GM12892 (cell line): Measurements from ENCODE around the gene PLEKHH2.

Experiments used
- DNase-seq: peaks from one replicate; pipeline ENCODE4 v3.0.0; 2011; ENCODE audit not compliant: insufficient read length
- FAIRE-seq: peaks from 2 replicates; lab custom pipeline; 2011; peaks lifted over from hg19 to GRCh38; lab: Jason Lieb, UNC
- POLR2A ChIP-seq: IDR thresholded peaks from 2 replicates; pipeline ENCODE4 v1.6.1; 2011; ENCODE audit warnings: low read depth, low read length, control low read depth
- POLR2AphosphoS5 ChIP-seq: IDR thresholded peaks from 2 replicates; pipeline ENCODE4 v1.6.1; 2011; ENCODE audit warnings: low read depth, low read length, control low read depth
- TAF1 ChIP-seq: IDR thresholded peaks from 2 replicates; pipeline ENCODE4 v1.6.1; 2011; ENCODE audit warnings: low read depth, mild to moderate bottlenecking, control low read depth, low read length, borderline replicate concordance

Gene PLEKHH2

DNA sequence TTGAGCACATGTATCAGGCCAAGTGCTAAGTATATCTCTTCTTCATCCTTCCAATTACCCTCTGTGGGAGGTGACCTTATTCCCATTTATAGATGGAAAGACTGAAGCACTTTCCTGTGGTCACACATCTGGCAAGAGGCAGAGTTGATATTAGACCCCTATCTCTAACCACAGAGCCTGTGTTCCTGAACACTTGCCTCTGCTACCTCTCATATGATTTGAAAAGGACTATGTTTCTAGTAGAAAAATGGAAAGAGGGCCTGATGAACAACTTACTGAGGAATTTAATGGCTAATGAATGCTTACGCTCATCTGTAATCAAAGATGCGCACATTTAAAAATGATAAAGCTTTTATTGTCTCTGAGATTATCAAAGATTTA lies 90.6 kb downstream of the PLEKHH2 start:
- no peak for FAIRE-seq
- TF ChIP-seq POLR2AphosphoS5: no peak
- no peak for TF ChIP-seq POLR2A
- no peak for TF ChIP-seq TAF1
- no peak for DNase-seq

DNA sequence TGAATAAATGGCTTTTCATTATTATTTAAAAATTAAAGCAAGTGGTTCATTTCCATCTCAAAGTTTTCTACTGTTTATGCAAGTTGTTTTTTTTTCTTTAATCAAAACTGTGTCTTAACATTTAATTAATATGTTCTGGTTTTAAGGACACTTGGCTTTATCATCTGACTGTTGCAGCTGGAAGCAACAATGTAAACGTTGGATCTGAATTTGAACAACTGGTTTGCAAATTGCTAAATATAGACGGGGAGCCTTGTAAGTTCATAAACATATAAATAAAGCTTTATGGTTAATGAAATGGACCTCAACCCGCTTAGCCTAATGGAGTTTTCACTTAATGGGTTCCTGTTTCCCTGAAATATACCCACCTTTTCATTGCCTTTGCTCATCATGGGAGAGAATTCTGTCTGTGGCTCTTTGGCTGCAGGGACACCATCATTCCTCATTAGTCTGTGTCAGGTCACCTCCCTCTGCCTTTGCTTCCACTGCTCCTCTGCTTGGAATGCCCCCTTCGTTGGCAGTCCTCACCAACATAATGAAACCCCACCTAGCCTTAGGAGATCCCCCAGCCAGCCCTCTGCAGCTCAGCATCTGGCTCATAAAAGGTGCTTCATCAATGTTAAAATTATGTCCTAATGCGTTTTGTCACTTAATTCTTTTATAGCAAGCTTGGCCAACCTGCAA lies 92.6 kb downstream of the PLEKHH2 start:
- DNase-seq (no peak), FAIRE-seq (no peak)
- TF ChIP-seq POLR2A (no peak), POLR2AphosphoS5 (no peak), TAF1 (no peak)

DNA sequence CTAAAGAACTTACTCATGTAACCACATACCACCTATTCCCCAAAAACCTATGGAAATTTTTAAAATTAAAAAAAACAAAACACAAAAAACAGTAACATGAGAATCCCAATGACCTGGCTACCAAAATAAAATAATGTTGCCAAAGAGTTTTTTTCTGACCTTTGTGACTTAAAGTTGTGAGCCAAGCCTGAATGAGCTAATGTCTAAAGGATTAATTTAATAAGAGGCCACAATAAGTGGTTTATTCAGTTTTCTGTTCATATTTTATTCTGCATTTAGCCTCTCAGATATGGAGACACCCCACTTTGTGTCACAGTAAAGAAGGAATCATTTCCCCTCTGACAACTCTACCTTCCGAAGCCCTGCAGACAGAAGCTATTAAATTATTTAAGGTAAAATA lies 94.2 kb downstream of the PLEKHH2 start:
- FAIRE-seq: no peak
- no peak for DNase-seq
- TF ChIP-seq POLR2A (no peak), POLR2AphosphoS5 (no peak), TAF1 (no peak)

DNA sequence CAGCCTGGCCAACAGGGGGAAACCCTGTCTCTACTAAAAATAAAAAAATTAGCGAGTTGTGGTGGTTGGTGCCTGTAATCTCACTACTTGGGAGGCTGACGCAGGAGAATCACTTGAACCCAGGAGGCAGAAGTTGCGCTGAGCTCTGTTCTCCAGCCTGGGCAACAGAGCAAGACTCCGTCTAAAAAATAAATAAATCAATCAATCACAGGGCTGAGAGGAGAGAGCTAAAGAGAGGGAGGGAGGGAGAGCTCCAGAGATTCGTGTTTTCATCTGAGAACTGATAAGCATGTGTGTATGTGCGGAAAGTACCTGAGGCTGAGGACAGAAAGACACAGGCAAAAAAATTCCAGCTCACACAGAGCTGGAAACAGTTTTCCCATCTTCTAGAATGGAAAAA lies 99.6 kb downstream of the PLEKHH2 start:
- FAIRE-seq: no peak
- TF ChIP-seq TAF1 (no peak), POLR2A (no peak), POLR2AphosphoS5 (no peak)
- DNase-seq: no peak

DNA sequence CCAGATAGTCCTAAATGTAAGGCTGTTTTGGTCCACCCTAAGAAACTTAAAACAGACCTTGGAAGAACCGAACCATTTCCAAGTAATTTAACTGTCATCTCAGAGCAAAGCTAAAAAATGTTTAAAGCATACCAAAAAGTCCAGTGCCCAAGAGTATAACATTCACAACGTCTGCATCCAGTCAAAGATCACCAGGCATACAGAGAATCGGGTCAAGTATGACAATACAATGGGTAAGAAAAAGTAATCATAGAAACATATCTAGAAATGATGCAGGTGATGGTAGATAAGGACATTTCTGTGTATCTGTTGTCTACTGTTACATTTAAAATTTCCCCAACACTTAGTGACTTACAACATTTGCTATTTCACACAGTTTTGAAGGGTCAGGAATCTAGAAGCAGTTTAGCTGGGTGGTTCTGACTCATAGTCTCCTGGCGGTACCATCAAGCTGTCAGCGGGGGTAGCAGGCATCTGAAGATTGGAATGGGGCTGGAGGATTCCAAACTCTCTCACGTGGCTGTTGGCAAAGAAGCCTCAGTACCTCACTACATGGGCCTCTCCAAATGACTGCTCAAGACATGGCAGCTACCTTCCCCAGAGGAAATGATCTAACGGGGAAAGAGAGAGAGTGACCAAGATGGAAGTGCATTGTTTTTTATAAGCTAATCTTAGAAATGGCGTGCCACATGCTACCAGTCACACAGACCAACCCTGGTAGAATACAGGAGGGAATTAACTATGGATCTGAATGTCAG lies 100.2 kb downstream of the PLEKHH2 start:
- TF ChIP-seq POLR2A (no peak), TAF1 (no peak), POLR2AphosphoS5 (no peak)
- DNase-seq: no peak

DNA sequence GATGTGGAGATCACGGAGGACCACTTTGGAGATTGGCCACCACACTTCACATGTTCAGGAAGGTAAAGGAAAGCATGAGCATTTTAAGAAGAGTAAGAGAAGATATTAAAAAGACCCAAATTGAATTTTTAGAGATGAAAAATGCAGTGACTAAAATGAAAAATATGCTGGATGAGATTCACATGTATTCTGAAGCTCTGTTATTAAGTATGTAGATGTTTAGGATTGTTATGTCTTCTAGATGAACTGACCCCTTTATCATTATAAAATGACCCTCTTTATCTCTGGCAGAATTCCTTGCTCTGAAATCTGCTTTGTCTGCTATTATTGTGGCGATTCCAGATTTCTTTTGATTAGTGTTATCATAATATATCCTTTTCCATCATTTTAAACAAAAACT lies 100.8 kb downstream of the PLEKHH2 start:
- no peak for DNase-seq
- TF ChIP-seq TAF1: no peak
- no peak for TF ChIP-seq POLR2A
- no peak for TF ChIP-seq POLR2AphosphoS5
- no peak for FAIRE-seq

More for the DNA sequence above, 100.2 kb downstream of the PLEKHH2 start:
- no peak for FAIRE-seq

DNA sequence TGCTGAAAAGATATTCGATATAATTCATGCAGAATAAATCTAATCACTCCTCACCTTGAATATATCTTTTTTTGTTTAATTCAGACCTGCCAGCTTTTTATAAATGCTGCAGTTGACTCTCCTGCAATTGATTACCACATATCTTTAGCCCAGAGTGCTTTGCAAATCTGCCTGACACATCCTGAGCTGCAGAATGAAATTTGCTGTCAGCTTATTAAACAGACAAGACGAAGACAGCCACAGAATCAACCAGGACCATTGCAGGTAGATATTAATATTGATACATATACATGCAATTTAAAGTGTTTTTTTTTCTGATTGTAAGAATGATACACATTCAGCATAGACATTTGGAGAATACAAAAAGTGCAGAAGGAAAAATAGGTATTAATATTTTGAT lies 101.2 kb downstream of the PLEKHH2 start:
- TF ChIP-seq POLR2AphosphoS5 (no peak), POLR2A (no peak), TAF1 (no peak)
- DNase-seq: no peak
- no peak for FAIRE-seq

DNA sequence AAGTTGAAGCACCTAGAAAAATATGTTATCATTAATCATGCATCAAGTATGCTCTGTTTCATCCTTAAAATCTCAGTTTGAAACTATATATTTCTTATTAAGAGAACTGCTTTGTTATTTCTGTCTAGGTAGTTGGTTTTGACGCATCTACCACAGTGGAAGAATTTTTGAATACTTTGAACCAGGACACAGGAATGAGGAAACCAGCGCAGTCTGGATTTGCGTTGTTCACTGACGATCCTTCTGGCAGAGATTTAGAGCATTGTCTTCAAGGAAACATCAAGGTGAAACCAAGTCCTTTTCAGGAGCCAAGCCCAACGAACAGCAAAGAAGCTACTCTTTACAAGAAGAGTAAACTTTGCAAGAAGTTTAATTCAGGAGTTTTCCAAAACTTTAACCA lies 106.6 kb downstream of the PLEKHH2 start:
- DNase-seq (no peak), FAIRE-seq (no peak)
- TF ChIP-seq POLR2A (no peak), TAF1 (no peak), POLR2AphosphoS5 (no peak)

DNA sequence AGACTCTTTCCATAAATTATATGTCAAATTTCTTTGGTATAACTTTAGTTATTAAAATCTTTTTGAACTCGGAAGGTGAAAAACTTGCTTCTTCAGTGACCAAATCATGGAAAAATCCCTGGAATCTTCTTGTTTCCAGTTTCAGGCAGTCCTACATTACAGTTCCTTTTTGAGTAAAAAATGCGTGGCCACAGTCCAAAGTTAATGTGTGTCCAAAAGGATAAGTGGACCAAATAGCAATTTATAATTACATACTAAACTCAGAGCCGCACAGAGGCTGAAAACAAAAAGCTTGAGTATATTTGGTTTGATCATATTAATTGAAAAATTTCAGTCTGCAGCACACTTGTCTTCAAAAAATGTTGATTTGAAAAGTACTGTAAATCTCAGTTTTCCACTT lies 108.4 kb downstream of the PLEKHH2 start:
- DNase-seq: no peak
- no peak for TF ChIP-seq TAF1
- TF ChIP-seq POLR2A: no peak
- no peak for TF ChIP-seq POLR2AphosphoS5
- no peak for FAIRE-seq

DNA sequence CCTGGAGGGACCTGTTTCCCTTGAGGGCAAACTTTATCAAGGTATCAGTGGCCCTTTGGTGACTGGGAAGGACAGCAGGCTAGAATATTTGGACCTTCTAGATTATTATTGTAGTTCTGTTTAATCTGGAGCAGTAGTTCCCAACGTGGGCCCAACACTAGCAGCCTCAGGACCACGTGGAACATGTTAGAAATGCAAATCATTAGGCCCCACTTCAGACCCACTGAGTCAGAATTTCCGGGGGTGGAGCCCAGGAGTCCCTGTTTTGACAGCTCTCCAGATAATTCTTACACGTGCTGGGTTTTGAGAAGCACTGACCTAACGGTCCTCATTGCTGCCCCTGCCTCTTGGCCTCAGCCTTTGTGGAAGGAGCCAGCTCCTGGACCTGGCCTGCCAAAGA lies 111.3 kb downstream of the PLEKHH2 start:
- DNase-seq (no peak), FAIRE-seq (no peak)
- TF ChIP-seq POLR2A: no peak
- TF ChIP-seq POLR2AphosphoS5: no peak
- TF ChIP-seq TAF1: no peak

DNA sequence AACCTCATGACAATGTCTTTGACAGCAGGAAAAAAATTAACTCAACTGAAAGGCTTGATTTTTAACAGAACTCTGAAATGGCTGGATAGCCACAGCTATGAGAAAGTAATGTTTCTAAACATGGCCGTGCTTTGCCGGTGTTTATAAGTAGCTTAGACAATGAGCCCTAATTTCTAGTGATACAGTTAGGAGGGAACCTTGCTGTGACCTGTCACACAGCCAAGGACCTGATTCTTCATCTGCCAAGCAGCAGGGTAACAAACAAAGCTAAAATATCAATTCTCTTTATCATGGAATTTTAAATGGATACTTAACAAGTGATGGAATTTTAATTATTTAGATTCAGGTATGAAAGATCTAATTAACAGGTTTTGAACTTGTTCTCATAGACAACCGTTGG lies 112.5 kb downstream of the PLEKHH2 start:
- FAIRE-seq (no peak), DNase-seq (no peak)
- TF ChIP-seq TAF1: no peak
- no peak for TF ChIP-seq POLR2AphosphoS5
- no peak for TF ChIP-seq POLR2A

DNA sequence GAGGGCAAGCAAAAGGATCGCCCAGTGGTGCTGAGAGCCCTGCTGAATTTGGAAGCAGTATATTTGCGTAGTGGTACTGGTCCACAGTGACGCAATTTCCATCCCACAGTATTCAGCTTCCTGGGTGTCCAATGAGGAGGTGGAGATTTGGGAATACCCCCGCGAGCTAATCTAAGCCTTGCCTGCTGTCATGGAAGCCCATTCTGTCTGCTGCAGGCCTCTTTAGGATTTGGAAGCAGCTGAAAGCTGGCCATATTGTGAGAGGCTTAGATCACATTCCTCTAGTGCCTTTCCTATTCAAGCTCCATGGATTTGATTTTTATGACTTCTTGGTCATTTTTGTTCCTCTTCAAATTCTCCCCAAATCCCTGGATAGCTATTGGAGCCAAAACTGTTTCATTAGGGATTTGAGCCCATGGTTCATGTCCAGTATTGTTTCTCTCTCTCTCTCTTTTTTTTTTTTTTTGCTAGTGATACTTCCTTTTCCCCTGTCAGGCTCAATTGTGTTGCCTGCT lies 114.5 kb downstream of the PLEKHH2 start:
- DNase-seq (no peak), FAIRE-seq (no peak)
- TF ChIP-seq TAF1 (no peak), POLR2A (no peak), POLR2AphosphoS5 (no peak)
